ENCODE measurements around the gene CLASRP. TPM values are rescaled to one million over a fixed set of nuclear protein-coding genes. Genes with fewer than 3 reads are reported as not detected.

Gene CLASRP
- total RNA-seq, 1 experiment from 2014 or later: 38.9 TPM

- H4K20me1 ChIP-seq (ENCODE audit: low read length): peaks cover 8% of the 10 kb centered on the region; the same call in 1 of the 2 replicates
- H2AFZ ChIP-seq (ENCODE audit: low read length): no peak overlapping the region
- peak overlapping the region; percentile 91 for H3K4me3 ChIP-seq (ENCODE audit: low read length)
- TF ChIP-seq CTCF (conservative IDR thresholded peaks at IDR 0.05; ENCODE audit: low read depth, low read length) (no peak), EZH2phosphoT487 (IDR thresholded peaks at IDR 0.05; ENCODE audit: borderline replicate concordance, low read length) (no peak)
- H3K9me2 ChIP-seq (replicated peaks; ENCODE audit: low read length): no peaks in the 10 kb centered on the region
- H3K27ac ChIP-seq (ENCODE audit: low read length): no peak overlapping the region
- H3K9me3 ChIP-seq (ENCODE audit: low read length): no peaks in the 10 kb centered on the region
- intact Hi-C loops (cut with micrococcal nuclease): loop anchor here (5.0 to 10.0 kb wide), 3 partner anchors 33 to 241 kb away; partner anchors contain the start of genes BLOC1S3 and TRAPPC6A
- BruUV-seq (replicated peaks): no TSS peak
- H3K36me3 ChIP-seq (ENCODE audit: low read depth, low read length): no peaks in the 10 kb centered on the region
- ATAC-seq (no peak), DNase-seq (no peak)
- H3K9ac ChIP-seq (ENCODE audit: low read length): peak overlapping the region; percentile 97
- H3K79me2 ChIP-seq (ENCODE audit: low read length): peaks cover 63% of the 10 kb centered on the region
- ChIA-PET POLR2A (ENCODE audit: unreplicated experiment) (no interaction called here), CTCF (no interaction called here)
- peak overlapping the region; percentile 91 for H3K4me2 ChIP-seq (ENCODE audit: low read length)
- H3K27me3 ChIP-seq (ENCODE audit: low read length): no peaks in the 10 kb centered on the region
- no peaks in the 10 kb centered on the region for H3F3A ChIP-seq (ENCODE audit: low read length, unreplicated experiment)
- H3K4me1 ChIP-seq (ENCODE audit: insufficient read depth, low read length): peaks cover 31% of the 10 kb centered on the region
Observed at GRCh38 chr19:45094137-45094536, 55.3 kb downstream of the CLASRP start.

GRCh38 chr19:45094707-45095106 lies 55.9 kb downstream of the CLASRP start:
- H3K27ac ChIP-seq (ENCODE audit: low read length): no peak overlapping the region
- no peak for TF ChIP-seq EZH2 (IDR thresholded peaks at IDR 0.05; ENCODE audit: low read length, unreplicated experiment)
- TF ChIP-seq CTCF (conservative IDR thresholded peaks at IDR 0.05; ENCODE audit: low read depth, low read length): no peak
- TF ChIP-seq EZH2phosphoT487 (IDR thresholded peaks at IDR 0.05; ENCODE audit: borderline replicate concordance, low read length): no peak
- intact Hi-C loops (cut with micrococcal nuclease): loop anchor here (5.0 to 10.0 kb wide), 3 partner anchors 33 to 240 kb away; partner anchors contain the start of genes BLOC1S3 and TRAPPC6A
- no TSS peak for BruUV-seq (replicated peaks)
- ATAC-seq: no peak
- DNase-seq: no peak
- H2AFZ ChIP-seq (ENCODE audit: low read length): no peak overlapping the region
- H3K9ac ChIP-seq (ENCODE audit: low read length): no peak overlapping the region
- H3K9me3 ChIP-seq (ENCODE audit: low read length): no peaks in the 10 kb centered on the region
- peaks cover 10% of the 10 kb centered on the region; the same call in 1 of the 2 replicates for H4K20me1 ChIP-seq (ENCODE audit: low read length)
- no peaks in the 10 kb centered on the region for H3K9me2 ChIP-seq (replicated peaks; ENCODE audit: low read length)
- H3K79me2 ChIP-seq (ENCODE audit: low read length): peaks cover 69% of the 10 kb centered on the region
- no peaks in the 10 kb centered on the region for H3F3A ChIP-seq (ENCODE audit: low read length, unreplicated experiment)
- ChIA-PET CTCF (no interaction called here), POLR2A (ENCODE audit: unreplicated experiment) (no interaction called here)
- peaks cover 37% of the 10 kb centered on the region for H3K4me1 ChIP-seq (ENCODE audit: insufficient read depth, low read length)
- H3K4me2 ChIP-seq (ENCODE audit: low read length): peak overlapping the region; percentile 91
- no peaks in the 10 kb centered on the region for H3K27me3 ChIP-seq (ENCODE audit: low read length)
- H3K4me3 ChIP-seq (ENCODE audit: low read length): peak overlapping the region; percentile 91
- H3K36me3 ChIP-seq (ENCODE audit: low read depth, low read length): no peaks in the 10 kb centered on the region

- H3K4me2 ChIP-seq (ENCODE audit: low read length): 0 out of 2 replicates have a peak overlapping the region, but pooled peaks have one; percentile 28
- H3K36me3 ChIP-seq (ENCODE audit: low read depth, low read length): no peaks in the 10 kb centered on the region
- peaks cover 36% of the 10 kb centered on the region for H3K4me1 ChIP-seq (ENCODE audit: insufficient read depth, low read length)
- no peak for TF ChIP-seq EZH2 (IDR thresholded peaks at IDR 0.05; ENCODE audit: low read length, unreplicated experiment)
- TF ChIP-seq EZH2phosphoT487 (IDR thresholded peaks at IDR 0.05; ENCODE audit: borderline replicate concordance, low read length): no peak
- TF ChIP-seq CTCF (conservative IDR thresholded peaks at IDR 0.05; ENCODE audit: low read depth, low read length): no peak
- peaks cover 79% of the 10 kb centered on the region for H3K79me2 ChIP-seq (ENCODE audit: low read length)
- H3K9me2 ChIP-seq (replicated peaks; ENCODE audit: low read length): no peaks in the 10 kb centered on the region
- no peak overlapping the region for H3K4me3 ChIP-seq (ENCODE audit: low read length)
- H4K20me1 ChIP-seq (ENCODE audit: low read length): peaks cover 10% of the 10 kb centered on the region; the same call in 1 of the 2 replicates
- intact Hi-C loops (cut with micrococcal nuclease): loop anchor here (10.0 kb wide), 1 partner anchor 239 kb away; no protein-coding TSS in a partner anchor
- no peak overlapping the region for H2AFZ ChIP-seq (ENCODE audit: low read length)
- no peaks in the 10 kb centered on the region for H3F3A ChIP-seq (ENCODE audit: low read length, unreplicated experiment)
- DNase-seq (no peak), ATAC-seq (no peak)
- H3K27ac ChIP-seq (ENCODE audit: low read length): no peak overlapping the region
- CTCF ChIA-PET: no interaction called here
- POLR2A ChIA-PET (ENCODE audit: unreplicated experiment): no interaction called here
- no peaks in the 10 kb centered on the region for H3K9me3 ChIP-seq (ENCODE audit: low read length)
- no TSS peak for BruUV-seq (replicated peaks)
- H3K9ac ChIP-seq (ENCODE audit: low read length): no peak overlapping the region
- H3K27me3 ChIP-seq (ENCODE audit: low read length): no peaks in the 10 kb centered on the region
Observed at GRCh38 chr19:45095496-45096413, 56.9 kb downstream of the CLASRP start.

All from PC-3 (cell line).